GM18868 (cell line): ENCODE results near the gene PCSK2.

ENCODE experiments used
- ATAC-seq: cut with Tn5 transposase; IDR thresholded peaks from one replicate; pipeline ENCODE4 v1.9.1; 2021; ENCODE audit warnings: mild to moderate bottlenecking, moderate library complexity; ENCODE audit not compliant: unreplicated experiment

PCSK2 gene

DNA sequence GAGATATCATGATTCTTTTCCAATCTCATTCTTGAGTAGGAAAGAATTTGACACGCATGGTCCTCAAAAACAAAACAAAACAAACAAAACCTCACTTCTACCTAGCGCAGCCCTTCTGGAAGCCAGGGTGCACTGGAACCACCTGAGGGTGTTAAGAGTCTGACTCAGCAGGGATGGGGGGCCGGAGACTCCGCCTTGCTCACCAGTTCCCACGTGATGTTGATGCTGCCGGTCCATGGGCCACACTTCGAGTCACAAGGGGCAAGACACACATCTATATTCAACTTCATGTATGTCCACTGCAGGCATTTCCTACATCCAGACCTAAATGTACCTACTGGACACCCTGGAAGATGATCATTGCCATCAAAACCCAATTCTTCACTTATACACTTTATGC lies 274.0 kb downstream of the PCSK2 start:
- no peak for ATAC-seq

DNA sequence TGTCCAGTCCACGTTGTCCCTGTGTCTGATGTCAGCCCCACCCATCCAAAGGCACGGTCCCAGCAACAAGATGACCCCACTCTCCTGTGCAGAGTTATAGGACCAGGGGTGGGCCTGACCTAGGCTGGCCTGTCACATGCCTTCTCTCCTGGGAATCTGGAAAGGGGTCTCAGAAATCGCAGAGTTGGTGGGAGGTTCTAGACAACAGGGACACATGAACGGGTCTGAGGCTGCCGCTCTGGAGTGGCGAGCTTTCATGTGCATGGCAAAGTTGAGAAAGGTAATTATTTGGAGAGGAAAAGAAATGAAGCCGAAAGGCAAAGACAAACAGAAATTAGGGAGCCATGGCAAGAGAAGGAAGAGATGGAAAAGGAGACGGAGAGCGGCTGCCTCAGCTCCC lies 274.9 kb downstream of the PCSK2 start:
- no peak for ATAC-seq

DNA sequence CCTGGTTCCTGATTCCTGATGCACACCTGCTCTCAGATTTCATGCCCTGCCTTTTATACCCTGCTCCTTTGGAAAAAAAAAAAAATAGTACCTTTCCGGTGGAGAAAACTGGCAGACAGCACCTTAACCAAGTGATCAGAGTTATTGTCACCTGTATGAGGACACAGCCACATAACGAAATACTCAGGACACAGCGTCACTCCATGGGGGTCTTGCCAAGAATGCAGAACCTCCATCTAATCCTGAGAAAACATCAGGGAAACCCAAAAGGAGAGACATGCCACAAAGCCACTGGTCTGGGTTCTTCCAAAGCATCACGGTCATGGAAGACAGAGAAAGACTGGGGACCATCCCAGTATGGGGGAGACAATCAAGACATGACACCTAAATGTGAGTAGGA lies 275.3 kb downstream of the PCSK2 start:
- no peak for ATAC-seq

GRCh38 chr20:17503301-17504065 lies 276.6 kb downstream of the PCSK2 start:
- ATAC-seq: no peak

DNA sequence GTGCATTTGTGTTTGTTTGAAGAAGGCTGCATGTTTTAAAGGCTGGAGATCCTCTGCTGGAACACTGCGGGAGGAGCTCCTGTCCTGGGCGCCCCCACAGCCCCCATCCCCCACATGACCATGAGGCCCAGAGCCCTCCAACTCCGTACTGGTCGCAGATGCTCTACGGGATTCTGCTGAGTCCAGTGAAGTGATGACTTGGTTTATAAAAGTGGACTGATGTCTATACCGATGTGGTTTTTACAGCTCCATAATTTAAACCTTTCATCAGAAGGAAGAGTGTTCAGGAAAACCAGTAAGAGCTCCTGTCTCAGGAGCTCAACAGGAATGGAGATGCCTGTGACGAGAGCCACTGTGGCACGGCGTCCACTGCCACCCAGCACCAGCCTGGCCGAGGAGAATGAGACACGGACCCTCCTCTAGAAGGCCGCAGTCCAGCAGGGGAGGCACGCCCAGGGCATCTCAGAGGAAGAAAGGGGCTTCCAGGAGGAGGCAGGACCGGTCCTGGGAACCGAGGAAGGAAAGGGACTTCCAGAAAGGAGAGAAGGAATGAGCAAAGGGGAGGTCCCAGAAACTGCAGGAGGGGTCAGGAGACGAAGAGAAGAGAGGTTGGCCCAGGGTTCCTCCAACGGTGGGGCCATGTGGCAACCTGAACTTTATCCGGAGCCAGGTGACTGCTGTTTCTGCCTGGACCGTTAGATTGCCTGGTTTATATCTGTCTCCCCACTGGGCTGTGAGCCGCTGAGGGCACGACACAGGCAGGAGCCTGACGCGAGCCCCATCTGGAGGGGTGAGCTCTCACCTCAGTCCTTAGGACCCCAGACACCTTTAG lies 277.4 kb downstream of the PCSK2 start:
- peak; percentile 20 for ATAC-seq

- peak; percentile 73 for ATAC-seq
Measured at GRCh38 chr20:17504898-17505635, 278.2 kb downstream of the PCSK2 start.

DNA sequence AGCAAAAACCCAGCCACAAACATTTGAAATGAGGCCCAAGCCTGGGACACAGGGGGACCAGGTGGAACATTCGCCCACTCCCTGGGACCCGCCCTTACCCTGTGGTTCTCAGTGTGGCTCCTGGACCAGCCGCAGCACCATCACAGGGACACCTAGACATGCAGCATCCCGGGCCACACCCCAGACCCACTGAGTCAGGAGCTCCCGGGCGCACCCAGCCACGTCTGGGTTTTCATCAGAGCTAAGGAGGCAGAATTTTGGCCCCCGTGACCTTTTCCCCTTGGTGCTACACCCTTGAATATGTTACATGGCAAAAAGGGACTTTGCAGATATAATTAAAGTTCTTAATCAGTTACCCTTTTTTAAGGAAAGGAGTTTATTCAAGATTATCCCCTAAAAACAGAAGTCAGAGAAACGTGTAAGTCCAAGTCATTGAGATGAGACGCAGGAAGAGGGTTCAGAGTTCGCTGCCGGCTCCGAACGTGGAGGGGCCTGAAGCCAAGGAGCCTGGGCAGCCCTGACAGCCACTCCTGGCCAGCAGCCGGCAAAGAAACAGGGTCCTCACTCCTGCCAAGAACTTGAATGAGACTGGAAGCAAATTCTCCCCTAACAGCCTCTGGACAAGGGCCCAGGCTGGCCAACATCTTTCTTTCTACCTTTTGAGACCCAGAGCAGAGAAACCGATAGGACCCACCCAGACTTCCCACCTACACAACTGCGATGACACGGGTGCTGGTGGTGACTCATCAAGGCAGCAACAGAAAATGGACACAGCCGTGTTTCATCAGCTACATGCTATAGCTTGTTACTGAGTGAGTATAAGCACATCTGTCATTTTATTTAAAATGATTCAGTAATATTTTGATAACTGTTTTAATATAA lies 279.0 kb downstream of the PCSK2 start:
- peak; percentile 17 for ATAC-seq

GRCh38 chr20:17507032-17507431 lies 280.2 kb downstream of the PCSK2 start:
- no peak for ATAC-seq

DNA sequence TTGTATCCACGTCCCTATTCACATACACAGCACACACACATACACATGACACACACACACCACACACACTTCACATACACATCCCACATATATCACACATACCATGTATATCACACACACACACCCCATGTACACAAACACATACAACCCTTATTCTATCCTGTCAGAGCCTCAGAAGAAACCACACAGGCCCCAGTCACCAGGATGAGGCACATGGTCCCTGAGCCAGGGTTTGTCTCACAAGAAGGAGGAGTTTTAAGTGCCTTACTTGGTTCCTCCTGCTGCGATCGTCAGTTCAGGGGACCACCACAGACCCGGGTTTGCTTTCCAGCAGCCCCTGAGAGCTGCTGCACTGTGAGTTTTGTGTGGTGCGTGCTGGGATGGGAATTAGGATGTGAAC lies 280.7 kb downstream of the PCSK2 start:
- no peak for ATAC-seq

DNA sequence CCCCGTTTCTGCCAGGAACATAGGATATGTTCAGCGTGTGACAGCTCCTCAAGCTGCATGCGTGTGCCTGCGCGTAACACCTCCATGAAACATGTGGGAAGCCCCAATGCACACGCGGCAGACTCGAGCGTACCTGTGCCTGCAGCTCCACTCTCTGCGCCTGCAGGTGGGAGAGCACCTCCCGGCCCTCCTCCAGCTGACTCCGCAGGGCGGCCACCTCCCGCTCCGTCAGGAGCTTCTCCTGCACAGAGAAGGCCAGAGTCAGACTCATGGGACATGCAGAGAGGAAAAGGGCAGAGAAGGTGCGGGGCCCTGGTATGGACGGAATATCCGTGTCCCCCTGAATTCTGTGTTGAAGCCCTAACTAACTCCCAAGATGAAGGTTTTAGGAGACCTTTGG lies 281.9 kb downstream of the PCSK2 start:
- ATAC-seq: no peak

- no peak for ATAC-seq
Measured at GRCh38 chr20:17510548-17510947, 283.7 kb downstream of the PCSK2 start.

DNA sequence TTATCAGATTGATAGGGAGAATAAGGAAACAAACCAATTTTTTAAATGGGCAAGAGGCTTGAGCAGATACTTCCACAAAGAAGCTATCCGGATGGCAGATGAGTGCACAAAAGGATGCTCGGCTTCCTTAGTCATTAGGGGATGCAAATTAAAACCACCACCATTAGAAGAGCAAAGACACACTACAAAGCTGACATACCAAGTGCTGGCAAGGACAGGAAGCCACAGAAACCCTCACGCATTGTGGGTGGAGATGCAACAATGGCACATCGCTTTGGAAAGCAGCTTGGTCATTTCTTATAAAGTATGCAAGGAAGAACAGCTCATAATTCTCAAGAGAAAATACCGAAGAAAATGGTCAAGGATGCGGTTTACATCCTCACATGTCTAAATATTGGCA lies 284.6 kb downstream of the PCSK2 start:
- no peak for ATAC-seq

- ATAC-seq: no peak
Measured at GRCh38 chr20:17513939-17514338, 287.1 kb downstream of the PCSK2 start.

- ATAC-seq: no peak
Measured at GRCh38 chr20:17515053-17515452, 288.2 kb downstream of the PCSK2 start.

DNA sequence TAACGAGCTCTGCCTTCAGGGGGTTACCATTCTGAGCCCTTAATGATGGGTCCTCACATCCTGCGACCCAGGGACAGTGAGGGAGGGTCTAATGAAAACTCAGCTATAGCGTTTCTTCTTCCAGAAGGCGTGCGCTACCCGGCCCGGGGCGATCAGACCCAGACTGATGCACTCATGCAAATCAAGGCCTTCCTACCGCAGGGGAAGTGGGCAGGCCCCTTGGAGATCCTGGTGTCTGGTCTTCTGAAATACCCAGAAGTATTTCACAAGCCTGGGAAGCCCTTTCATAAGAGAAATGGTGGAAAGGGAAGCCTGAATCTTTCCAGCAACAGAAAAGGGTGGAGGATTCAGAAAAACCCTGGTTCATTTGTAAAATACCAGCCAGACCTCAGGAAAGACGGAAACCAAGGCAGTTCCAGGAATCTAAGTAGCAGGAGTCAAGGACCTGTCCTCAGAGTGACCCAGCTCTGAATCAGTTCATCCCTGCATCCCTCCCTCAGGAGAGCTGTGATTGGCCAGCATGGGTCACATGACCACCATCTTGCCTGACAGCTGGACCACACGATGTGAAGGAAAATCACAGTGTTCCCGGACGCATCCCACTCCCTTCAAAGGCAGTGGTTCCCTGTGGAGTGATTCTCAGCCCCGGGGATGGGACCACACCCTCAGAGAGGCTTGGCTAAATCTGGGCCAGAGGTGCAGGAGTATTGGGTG lies 291.7 kb downstream of the PCSK2 start:
- ATAC-seq: no peak

- no peak for ATAC-seq
Measured at GRCh38 chr20:17519606-17520285, 292.9 kb downstream of the PCSK2 start.

- ATAC-seq: no peak
Measured at GRCh38 chr20:17520583-17520982, 293.7 kb downstream of the PCSK2 start.

- no peak for ATAC-seq
Measured at GRCh38 chr20:17522528-17522927, 295.7 kb downstream of the PCSK2 start.

DNA sequence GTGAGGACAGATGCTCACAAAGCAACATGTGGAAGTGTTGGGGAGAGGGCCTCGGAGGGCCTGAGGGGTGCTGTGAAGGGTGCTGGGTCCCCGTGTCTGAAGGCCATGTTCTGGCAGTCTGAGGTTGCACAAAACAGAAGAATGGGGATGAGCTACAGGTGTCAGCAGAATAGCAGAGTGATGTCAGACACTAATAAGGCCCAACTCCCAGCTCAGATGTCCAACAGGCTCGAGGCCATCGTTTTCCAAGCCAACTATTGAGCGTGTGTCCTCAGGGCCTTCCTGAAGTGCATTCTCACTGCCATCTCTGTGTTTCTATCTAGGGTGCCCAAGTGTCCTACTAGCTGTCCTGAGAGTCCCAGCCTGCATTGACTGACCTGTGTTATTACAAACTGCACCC lies 296.5 kb downstream of the PCSK2 start:
- no peak for ATAC-seq
